Kasumi-1 (cell line): ENCODE measurements around the gene UBR1.
"Not testable (repeated sequence)": the region's sequence is repeated elsewhere in the genome, so short reads cannot be mapped to it uniquely, and the experiment has no call there.

Experiments used
- DNase-seq, 2 experiments: peaks; one replicate each; lab custom pipeline; 2025; lab: John Stamatoyannopoulos, UW

The UBR1 gene

DNA sequence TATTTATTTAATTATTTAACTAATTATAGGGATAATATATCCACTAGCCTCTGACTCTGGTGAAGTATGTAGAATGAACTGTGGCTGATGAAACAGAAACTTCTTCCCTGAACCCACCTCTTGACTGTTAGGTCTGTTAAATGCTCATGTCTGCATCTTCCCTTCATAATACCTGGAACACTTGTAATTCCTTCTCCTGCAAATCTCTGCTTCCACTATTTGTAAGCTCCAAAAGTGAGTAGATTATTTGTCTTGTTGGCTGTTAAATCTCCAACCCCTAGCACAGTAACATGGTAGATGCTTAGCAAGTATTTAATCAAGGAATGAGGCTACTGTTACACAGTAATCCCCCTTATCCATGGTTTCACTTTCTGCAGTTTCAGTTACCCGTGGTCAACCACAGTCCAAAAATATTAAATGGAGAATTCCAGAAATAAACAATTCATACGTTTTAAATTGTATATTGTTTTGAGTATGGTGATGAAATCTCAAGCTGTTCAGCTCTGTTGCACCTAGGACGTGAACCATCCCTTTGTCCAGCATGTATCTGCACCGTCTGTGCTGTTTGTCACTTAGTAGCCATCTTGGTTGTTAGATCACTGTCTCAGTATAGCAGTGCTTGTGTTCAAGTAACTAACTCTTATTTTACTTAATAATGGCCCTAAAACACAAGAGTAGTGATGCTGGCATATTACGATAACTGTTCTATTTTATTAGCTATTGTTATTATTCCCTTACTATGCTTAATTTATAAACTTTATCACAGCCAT is 190.9 kb downstream of the UBR1 start:
- peak; percentile 1 to 4 for DNase-seq

DNA sequence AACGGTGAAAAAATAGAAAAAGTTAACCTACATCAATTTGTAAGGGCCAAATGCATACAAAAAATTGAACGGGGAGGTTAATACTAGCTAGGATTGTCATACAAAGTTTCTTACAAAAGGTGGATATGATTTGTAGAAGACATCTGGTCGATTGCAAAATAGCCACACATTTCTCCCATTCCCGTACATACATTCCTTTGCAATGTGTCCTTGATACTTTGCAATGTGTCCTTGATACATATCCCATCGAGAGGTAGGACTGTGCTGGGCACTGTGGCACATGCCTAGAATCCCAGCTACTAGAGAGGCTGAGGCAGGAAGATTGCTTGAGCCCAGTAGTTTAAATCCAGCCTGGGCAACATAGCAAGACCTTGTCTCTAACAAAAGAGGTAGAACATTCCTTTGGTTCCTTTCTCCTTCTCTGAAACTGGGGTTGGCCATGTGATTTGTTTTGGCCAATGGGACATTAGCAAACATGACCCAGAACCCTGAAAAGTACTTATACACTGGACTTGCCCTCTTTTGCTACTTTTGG is 194.7 kb downstream of the UBR1 start:
- DNase-seq: no peak

DNA sequence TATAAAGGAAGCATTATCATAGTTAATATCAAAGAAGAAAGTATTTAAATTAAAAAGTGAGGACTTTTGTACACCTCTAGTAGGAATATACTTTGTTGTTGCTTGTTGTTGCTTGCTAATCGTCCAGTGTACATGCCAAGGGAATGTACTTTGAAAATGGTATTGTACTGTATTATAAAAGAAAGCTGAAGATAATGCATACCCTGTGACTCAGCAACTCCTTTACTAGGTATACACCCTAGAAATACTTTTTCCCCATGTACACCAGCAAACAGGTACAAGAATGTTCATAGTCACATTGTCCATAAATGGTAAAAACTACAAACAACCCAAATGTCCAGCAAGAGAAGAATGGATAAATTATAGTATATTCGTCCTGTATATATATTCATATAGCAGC is 197.3 kb downstream of the UBR1 start:
- no peak for DNase-seq

DNA sequence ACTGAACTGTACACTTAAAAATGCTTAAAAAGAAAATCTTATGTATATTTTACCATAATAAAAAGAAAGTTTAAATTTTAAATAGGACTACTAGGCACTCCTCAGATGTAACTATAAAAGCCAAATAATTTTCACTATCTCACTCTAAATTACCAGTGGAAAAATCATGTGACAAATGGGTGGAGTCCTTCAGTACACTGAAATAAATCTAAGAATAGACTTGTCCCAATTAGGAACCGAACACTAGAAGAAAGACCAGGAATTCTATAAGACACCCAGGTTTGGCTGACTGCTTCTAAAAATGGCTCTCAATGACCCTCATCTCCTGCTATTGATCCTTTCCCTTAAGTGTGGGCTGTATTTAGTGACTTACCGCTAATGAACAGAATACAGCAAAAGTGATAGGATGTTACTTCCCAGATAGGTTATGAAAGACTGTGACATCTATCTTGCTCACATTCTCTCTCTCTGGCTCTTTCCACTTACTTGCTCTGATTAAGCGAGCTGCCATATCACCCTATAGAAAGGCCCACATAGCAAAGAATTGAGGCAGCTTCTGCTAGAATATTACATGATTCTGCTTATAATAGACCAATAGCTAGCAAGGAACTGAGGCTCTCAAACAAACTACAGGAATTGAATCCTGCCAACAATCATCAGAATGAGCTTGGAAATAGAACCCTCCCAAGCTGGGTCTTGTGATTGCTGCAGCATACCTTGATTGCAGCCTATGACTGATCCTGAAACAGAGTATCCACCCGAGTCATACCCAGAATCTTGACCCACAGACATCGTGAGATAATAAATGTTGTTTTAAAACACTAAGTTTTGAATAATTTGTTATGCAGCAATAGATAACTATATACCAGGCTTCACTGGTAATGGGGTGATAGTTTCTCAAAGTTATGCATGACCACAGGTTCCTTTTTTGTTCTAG is 202.2 kb downstream of the UBR1 start:
- DNase-seq: no peak

DNA sequence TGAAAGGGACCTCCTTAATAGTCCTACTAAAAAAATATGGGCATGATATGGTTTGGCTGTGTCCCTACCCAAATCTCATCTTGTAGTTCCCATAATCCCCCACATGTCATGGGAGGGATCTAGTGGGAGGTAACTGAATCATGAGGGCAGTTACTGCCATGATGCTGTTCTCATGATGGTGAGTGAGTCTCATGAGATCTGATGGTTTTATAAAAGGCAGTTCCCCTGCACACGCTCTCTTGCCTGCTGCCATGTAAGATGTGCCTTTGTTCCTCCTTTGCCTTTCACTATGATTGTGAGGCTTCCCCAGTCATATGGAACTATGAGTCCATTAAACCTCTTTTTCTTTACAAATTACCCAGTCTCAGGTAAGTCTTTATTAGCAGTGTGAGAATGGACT is 211.9 kb downstream of the UBR1 start:
- not testable (repeated sequence) for DNase-seq
